GM10266 (cell line): ENCODE results near the gene GCK.
A peak's percentile ranks its signal among the peaks of the same experiment; 100 is the strongest.
"Not testable (repeated sequence)": the region's sequence is repeated elsewhere in the genome, so short reads cannot be mapped to it uniquely, and the experiment has no call there.

Experiments
- DNase-seq: peaks from one replicate; pipeline ENCODE4 v3.0.0; 2012; ENCODE audit errors: extremely low spot score
- CTCF ChIP-seq: IDR thresholded peaks from 2 replicates; pipeline ENCODE4 v1.5.1; 2012; ENCODE audit warnings: mild to moderate bottlenecking, low read depth; ENCODE audit not compliant: control insufficient read depth, insufficient read depth; ENCODE audit errors: missing control alignments

Gene GCK

GRCh38 chr7:44201813-44202212 is 12.6 kb upstream of the GCK start:
- DNase-seq, result no peak
- TF ChIP-seq CTCF, result no peak

GRCh38 chr7:44200699-44201461 is 11.6 kb upstream of the GCK start, which contains the start of gene YKT6:
Gene YKT6 (plus strand): TSS chr7:44200978. CDS start chr7:44201136, 158 bp downstream.
- peak; percentile 41 for TF ChIP-seq CTCF
- DNase-seq, result peak; percentile 99

- DNase-seq, result not testable (repeated sequence)
Measured at GRCh38 chr7:44200163-44200562, 10.9 kb upstream of the GCK start.

GRCh38 chr7:44197474-44197873 is 8.2 kb upstream of the GCK start:
- TF ChIP-seq CTCF, result no peak
- no peak for DNase-seq

- peak; percentile 72 for TF ChIP-seq CTCF
- peak; percentile 69 for DNase-seq
Measured at GRCh38 chr7:44196450-44196872, 7.2 kb upstream of the GCK start.

- TF ChIP-seq CTCF, result no peak
- no peak for DNase-seq
Measured at GRCh38 chr7:44195889-44196288, 6.7 kb upstream of the GCK start.

- no peak for DNase-seq
Measured at GRCh38 chr7:44194562-44195145, 5.4 kb upstream of the GCK start.

More at GRCh38 chr7:44194562-44195145, 5.4 kb upstream of the GCK start:
- TF ChIP-seq CTCF, result no peak
